GM19397 (cell line): ENCODE data around the gene UBE2G2.
"Not testable (repeated sequence)": the region's sequence is repeated elsewhere in the genome, so short reads cannot be mapped to it uniquely, and the experiment has no call there.

ENCODE experiments used
- ATAC-seq: cut with Tn5 transposase; IDR thresholded peaks from one replicate; pipeline ENCODE4 v1.9.1; 2021; ENCODE audit warnings: mild to moderate bottlenecking, moderate library complexity; ENCODE audit not compliant: unreplicated experiment

Gene UBE2G2

GRCh38 chr21:44836666-44837471 lies 35.2 kb upstream of the UBE2G2 start:
- no peak for ATAC-seq

GRCh38 chr21:44836349-44836665 lies 34.7 kb upstream of the UBE2G2 start:
- ATAC-seq = no peak

- no peak for ATAC-seq
These were observed 34.0 kb upstream of the UBE2G2 start for GRCh38 chr21:44835647-44835973.

GRCh38 chr21:44834951-44835646 lies 33.5 kb upstream of the UBE2G2 start:
- no peak for ATAC-seq

- ATAC-seq = no peak
These were observed 32.8 kb upstream of the UBE2G2 start for GRCh38 chr21:44834231-44834950.

- ATAC-seq = no peak
These were observed 32.0 kb upstream of the UBE2G2 start for GRCh38 chr21:44833663-44834062.

GRCh38 chr21:44832516-44833255 lies 31.1 kb upstream of the UBE2G2 start:
- ATAC-seq = not testable (repeated sequence)

- no peak for ATAC-seq
These were observed 29.7 kb upstream of the UBE2G2 start for GRCh38 chr21:44831227-44831860.

- no peak for ATAC-seq
These were observed 28.0 kb upstream of the UBE2G2 start for GRCh38 chr21:44829507-44830092.

- ATAC-seq = no peak
These were observed 26.9 kb upstream of the UBE2G2 start for GRCh38 chr21:44828362-44829056.

GRCh38 chr21:44823179-44823660 lies 21.6 kb upstream of the UBE2G2 start:
- ATAC-seq = no peak

GRCh38 chr21:44822484-44823178 lies 21.0 kb upstream of the UBE2G2 start:
- no peak for ATAC-seq

- no peak for ATAC-seq
These were observed 19.2 kb upstream of the UBE2G2 start for GRCh38 chr21:44820851-44821250.

GRCh38 chr21:44819283-44820243 lies 17.9 kb upstream of the UBE2G2 start:
- no peak for ATAC-seq

GRCh38 chr21:44818640-44819011 lies 17.0 kb upstream of the UBE2G2 start:
- ATAC-seq = no peak

- peak; percentile 67 for ATAC-seq
These were observed 16.5 kb upstream of the UBE2G2 start, which contains the start of gene SUMO3 for GRCh38 chr21:44817914-44818639. Gene SUMO3, minus strand, starts transcription at chr21:44818062. Its CDS starts 94 bp downstream, at chr21:44817968.

- ATAC-seq = peak; percentile 71
These were observed 15.9 kb upstream of the UBE2G2 start for GRCh38 chr21:44817506-44817880.
